ENCODE data around the gene C4orf50. TPM values are rescaled to one million over a fixed set of nuclear protein-coding genes. Genes with fewer than 3 reads are reported as not detected.
A peak's percentile ranks its signal among the peaks of the same experiment; 100 is the strongest.

C4orf50 gene
- polyA plus RNA-seq, 1 donor from 2014 or later = 1.6 TPM

DNA sequence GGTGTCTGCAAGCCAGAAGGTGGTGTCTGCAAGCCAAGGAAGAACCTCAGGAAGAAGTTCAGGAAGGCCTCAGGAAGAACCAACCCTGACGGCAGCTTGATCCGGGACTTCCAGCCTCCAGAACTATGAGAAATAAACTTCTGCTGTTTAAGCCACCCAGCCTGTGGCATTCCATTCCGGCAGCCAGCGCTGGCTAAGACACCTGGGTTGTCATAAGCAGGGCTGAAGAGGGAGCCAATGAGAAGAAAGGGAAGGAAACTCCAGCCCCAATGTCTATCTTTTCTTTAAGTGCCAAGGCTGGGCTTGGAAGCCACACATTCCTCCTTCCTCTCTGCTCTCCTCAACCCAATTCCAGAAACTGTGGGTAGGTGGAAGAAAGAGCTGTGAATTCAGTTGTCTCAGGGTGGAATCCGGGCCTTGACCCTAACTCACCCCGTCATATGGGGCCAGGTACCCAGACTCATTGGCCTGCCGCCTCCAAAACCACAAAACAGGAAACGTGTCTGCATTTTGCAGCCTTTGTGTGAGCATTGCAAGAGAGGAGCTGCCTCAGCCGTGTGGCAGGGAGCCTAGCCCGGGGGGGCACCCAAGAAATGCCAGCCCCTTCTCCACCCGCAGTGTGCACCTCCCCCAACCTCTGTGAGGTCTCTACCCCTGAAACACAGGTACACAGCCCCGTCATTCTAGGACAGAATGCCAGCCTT lies 152.2 kb downstream of the C4orf50 start:
- Histone ChIP-seq H4K20me1 (ENCODE audit: insufficient read depth) (peaks cover 67% of the 10 kb centered on the region), H3K36me3 (ENCODE audit: insufficient read depth, low read length) (peaks cover 8% of the 10 kb centered on the region)

DNA sequence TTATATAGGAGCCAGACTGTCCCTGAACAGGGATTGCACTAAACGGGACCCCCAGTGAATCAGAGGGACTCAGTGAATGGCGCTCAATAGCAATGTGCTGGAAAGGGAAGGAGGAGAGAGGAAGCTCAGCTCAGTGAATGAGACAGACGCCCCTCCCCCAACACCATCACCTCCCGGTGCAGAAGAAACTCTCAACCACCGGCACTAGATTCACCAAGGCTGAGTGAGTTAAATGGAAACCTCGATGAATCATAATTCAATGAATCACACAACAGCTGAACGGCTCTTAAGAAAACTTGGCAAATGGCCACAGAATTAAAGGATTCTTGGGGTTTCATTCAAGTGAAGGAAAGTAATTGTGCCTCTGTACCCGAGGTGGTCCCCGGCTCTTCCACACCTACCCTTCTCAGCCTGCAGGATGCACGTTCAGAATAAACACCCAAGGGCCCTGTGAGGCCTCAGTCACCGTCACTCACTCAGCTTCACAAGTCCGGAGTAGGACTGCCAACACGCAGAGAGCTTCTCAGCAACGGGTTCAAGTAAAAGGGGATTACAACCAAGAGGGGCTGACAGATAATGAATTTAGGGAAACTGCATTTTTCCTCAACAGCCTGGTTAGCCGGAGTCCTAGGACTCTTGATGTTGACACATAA lies 154.6 kb downstream of the C4orf50 start:
- H3K27ac ChIP-seq (ENCODE audit: low read length) = no peak overlapping the region
- no peaks in the 10 kb centered on the region for H3K27me3 ChIP-seq (ENCODE audit: insufficient read depth, low read depth, low read length)
- no peaks in the 10 kb centered on the region for H3K9me2 ChIP-seq (ENCODE audit: insufficient read depth, low read length)
- H3K9me3 ChIP-seq (ENCODE audit: low read length) = no peaks in the 10 kb centered on the region
- peaks cover 12% of the 10 kb centered on the region for H3K36me3 ChIP-seq (ENCODE audit: insufficient read depth, low read length)
- H3K4me2 ChIP-seq (ENCODE audit: low read length) = no peak overlapping the region
- no peak overlapping the region for H3K4me3 ChIP-seq (ENCODE audit: low read length)
- peaks cover 58% of the 10 kb centered on the region for H4K20me1 ChIP-seq (ENCODE audit: insufficient read depth)
- no peak overlapping the region for H3K9ac ChIP-seq (ENCODE audit: low read length)
- TF ChIP-seq TAF1 (IDR thresholded peaks at IDR 0.05; ENCODE audit: low read depth) (no peak), SMC3 (conservative IDR thresholded peaks at IDR 0.05; ENCODE audit: poor library complexity) (no peak), EP300 (conservative IDR thresholded peaks at IDR 0.05; ENCODE audit: poor library complexity, severe bottlenecking) (no peak), POLR2AphosphoS5 (IDR thresholded peaks at IDR 0.05) (no peak)
- TF ChIP-seq, protein P1, sequence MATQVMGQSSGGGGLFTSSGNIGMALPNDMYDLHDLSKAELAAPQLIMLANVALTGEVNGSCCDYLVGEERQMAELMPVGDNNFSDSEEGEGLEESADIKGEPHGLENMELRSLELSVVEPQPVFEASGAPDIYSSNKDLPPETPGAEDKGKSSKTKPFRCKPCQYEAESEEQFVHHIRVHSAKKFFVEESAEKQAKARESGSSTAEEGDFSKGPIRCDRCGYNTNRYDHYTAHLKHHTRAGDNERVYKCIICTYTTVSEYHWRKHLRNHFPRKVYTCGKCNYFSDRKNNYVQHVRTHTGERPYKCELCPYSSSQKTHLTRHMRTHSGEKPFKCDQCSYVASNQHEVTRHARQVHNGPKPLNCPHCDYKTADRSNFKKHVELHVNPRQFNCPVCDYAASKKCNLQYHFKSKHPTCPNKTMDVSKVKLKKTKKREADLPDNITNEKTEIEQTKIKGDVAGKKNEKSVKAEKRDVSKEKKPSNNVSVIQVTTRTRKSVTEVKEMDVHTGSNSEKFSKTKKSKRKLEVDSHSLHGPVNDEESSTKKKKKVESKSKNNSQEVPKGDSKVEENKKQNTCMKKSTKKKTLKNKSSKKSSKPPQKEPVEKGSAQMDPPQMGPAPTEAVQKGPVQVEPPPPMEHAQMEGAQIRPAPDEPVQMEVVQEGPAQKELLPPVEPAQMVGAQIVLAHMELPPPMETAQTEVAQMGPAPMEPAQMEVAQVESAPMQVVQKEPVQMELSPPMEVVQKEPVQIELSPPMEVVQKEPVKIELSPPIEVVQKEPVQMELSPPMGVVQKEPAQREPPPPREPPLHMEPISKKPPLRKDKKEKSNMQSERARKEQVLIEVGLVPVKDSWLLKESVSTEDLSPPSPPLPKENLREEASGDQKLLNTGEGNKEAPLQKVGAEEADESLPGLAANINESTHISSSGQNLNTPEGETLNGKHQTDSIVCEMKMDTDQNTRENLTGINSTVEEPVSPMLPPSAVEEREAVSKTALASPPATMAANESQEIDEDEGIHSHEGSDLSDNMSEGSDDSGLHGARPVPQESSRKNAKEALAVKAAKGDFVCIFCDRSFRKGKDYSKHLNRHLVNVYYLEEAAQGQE (IDR thresholded peaks at IDR 0.05; ENCODE audit: borderline replicate concordance) = no peak
- H3K79me2 ChIP-seq (replicated peaks; ENCODE audit: insufficient read depth, low read length) = peaks cover 80% of the 10 kb centered on the region
- no peaks in the 10 kb centered on the region for H3F3A ChIP-seq (ENCODE audit: insufficient read depth, low read length, poor library complexity, severe bottlenecking)
- no peak overlapping the region for H2AFZ ChIP-seq (ENCODE audit: low read depth, low read length)

More for the DNA sequence above, 152.2 kb downstream of the C4orf50 start:
- no peaks in the 10 kb centered on the region for H3K9me3 ChIP-seq (ENCODE audit: low read length)
- no peak overlapping the region for H3K9ac ChIP-seq (ENCODE audit: low read length)
- no peaks in the 10 kb centered on the region for H3F3A ChIP-seq (ENCODE audit: insufficient read depth, low read length, poor library complexity, severe bottlenecking)
- no peak overlapping the region for H3K27ac ChIP-seq (ENCODE audit: low read length)
- H3K27me3 ChIP-seq (ENCODE audit: insufficient read depth, low read depth, low read length) = no peaks in the 10 kb centered on the region
- H3K4me2 ChIP-seq (ENCODE audit: low read length) = no peak overlapping the region
- H3K9me2 ChIP-seq (ENCODE audit: insufficient read depth, low read length) = no peaks in the 10 kb centered on the region
- no peak overlapping the region for H2AFZ ChIP-seq (ENCODE audit: low read depth, low read length)
- peaks cover 77% of the 10 kb centered on the region for H3K79me2 ChIP-seq (replicated peaks; ENCODE audit: insufficient read depth, low read length)
- TF ChIP-seq SMC3 (conservative IDR thresholded peaks at IDR 0.05; ENCODE audit: poor library complexity) (no peak), MXI1 (conservative IDR thresholded peaks at IDR 0.05; ENCODE audit: poor library complexity, severe bottlenecking) (no peak)
- no peak overlapping the region for H3K4me3 ChIP-seq (ENCODE audit: low read length)

DNA sequence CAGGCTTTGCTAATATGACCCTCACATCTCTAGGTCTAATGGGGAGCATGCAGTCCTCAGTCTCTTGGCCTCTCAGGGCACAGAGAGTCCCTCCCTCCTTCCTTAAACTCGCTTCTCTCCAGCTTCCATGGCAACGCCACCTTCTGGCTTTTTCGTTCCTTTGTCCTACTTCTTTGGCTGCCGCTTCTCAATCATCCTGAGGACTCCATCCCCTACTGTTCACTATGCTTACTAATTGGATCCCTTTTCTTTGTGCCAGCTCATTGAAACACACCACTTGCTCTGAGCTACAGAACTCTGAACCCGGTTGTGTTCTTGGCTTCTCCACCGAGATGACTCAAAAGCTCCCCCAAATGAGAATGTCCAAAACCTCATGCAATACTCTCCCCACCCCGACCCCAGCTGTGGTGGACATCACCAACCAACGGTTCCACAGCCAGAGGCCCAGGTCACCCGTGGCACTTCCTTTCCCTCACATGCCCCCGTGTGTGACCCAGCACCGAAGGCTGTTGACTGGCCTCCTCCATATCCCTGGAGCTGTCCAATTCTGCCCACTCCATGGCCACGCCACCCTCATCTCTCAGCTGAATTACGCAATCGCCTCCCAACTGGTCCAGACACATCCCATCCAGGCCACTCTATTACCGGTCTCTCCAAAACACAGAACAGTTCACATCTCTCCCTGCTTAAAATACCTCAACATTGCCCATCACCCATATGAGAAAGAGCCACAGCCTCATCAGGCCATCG lies 160.0 kb downstream of the C4orf50 start:
- H3K9ac ChIP-seq (ENCODE audit: low read length) = no peak overlapping the region
- TF ChIP-seq SMC3 (conservative IDR thresholded peaks at IDR 0.05; ENCODE audit: poor library complexity) = no peak
- TF ChIP-seq TAF1 (IDR thresholded peaks at IDR 0.05; ENCODE audit: low read depth) = no peak
- peak; percentile 5 for TF ChIP-seq POLR2AphosphoS5 (IDR thresholded peaks at IDR 0.05)
- no peak for TF ChIP-seq EP300 (conservative IDR thresholded peaks at IDR 0.05; ENCODE audit: poor library complexity, severe bottlenecking)
- TF ChIP-seq EZH2 (IDR thresholded peaks at IDR 0.05; ENCODE audit: borderline replicate concordance, insufficient read depth, low read length, poor library complexity, severe bottlenecking) = no peak
- no peaks in the 10 kb centered on the region for H3K9me2 ChIP-seq (ENCODE audit: insufficient read depth, low read length)
- no peaks in the 10 kb centered on the region for H3K9me3 ChIP-seq (ENCODE audit: low read length)
- H3K79me2 ChIP-seq (replicated peaks; ENCODE audit: insufficient read depth, low read length) = peaks cover 60% of the 10 kb centered on the region
- H3K4me2 ChIP-seq (ENCODE audit: low read length) = no peak overlapping the region
- H3K27me3 ChIP-seq (ENCODE audit: insufficient read depth, low read depth, low read length) = no peaks in the 10 kb centered on the region
- H3K27ac ChIP-seq (ENCODE audit: low read length) = no peak overlapping the region
- H3K4me3 ChIP-seq (ENCODE audit: low read length) = no peak overlapping the region
- no peaks in the 10 kb centered on the region for H3F3A ChIP-seq (ENCODE audit: insufficient read depth, low read length, poor library complexity, severe bottlenecking)
- peaks cover 32% of the 10 kb centered on the region for H4K20me1 ChIP-seq (ENCODE audit: insufficient read depth)
- H2AFZ ChIP-seq (ENCODE audit: low read depth, low read length) = no peak overlapping the region
- peaks cover 31% of the 10 kb centered on the region for H3K36me3 ChIP-seq (ENCODE audit: insufficient read depth, low read length)
